NT2/D1 (cell line): ENCODE data around the gene BMF.

Source experiments
- YY1 ChIP-seq: IDR thresholded peaks from 2 replicates; pipeline ENCODE4 v1.6.1; 2011; ENCODE audit not compliant: insufficient read length, insufficient read depth
- ZNF274 ChIP-seq: IDR thresholded peaks from 2 replicates; pipeline ENCODE4 v1.6.1; 2011; ENCODE audit warnings: mild to moderate bottlenecking, low read depth, low read length

DNA sequence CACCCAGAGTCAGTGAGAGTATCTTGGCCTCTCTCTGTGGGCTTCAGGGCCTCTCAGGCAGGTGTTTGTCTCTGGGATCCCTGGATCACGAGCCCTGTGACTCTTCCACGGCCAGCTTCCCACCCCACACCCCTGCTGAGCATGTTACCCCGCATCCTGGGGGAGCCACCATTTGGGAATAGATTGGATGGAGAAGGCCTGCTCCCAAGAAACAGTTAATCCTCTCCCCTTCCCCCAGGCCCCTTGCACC is 54.1 kb downstream of the BMF start:
- TF ChIP-seq ZNF274, result no peak
- no peak for TF ChIP-seq YY1
